OCI-LY1 (cell line): ENCODE results near the gene BRCA1.

Experiments
- CTCF ChIP-seq: fragments of 200-600 bp; sonication (generic), shearing (Covaris generic); IDR thresholded peaks from 2 replicates; pipeline ENCODE4 v1.5.1; 2017; ENCODE audit warnings: mild to moderate bottlenecking, antibody characterized with exemption, low read length, moderate library complexity, mixed read lengths
- EZH2 ChIP-seq: fragments of 200-600 bp; sonication (generic), shearing (Covaris generic); IDR thresholded peaks from 2 replicates; pipeline ENCODE4 v1.8.0; 2017; ENCODE audit warnings: borderline replicate concordance, mixed run types, mild to moderate bottlenecking, antibody characterized with exemption, low read length, moderate library complexity, mixed read lengths

GRCh38 chr17:43040655-43041054 is 84.5 kb downstream of the BRCA1 start:
- TF ChIP-seq CTCF (no peak), EZH2 (no peak)
